GM19099 (cell line): ENCODE results near the gene ATF6.

ENCODE experiments used
- POLR2A ChIP-seq: IDR thresholded peaks from 3 replicates; pipeline ENCODE4 v1.6.1; 2011; ENCODE audit warnings: low read depth; ENCODE audit not compliant: insufficient read length; ENCODE audit errors: extremely low read depth

ATF6 gene

GRCh38 chr1:161766102-161766981 is at the start of gene ATF6:
Gene ATF6, plus strand, starts transcription at chr1:161766320. Its CDS starts 41 bp downstream, at chr1:161766361.
- peak; percentile 68 for TF ChIP-seq POLR2A

GRCh38 chr1:161718559-161719324 is 47.4 kb upstream of the ATF6 start:
- no peak for TF ChIP-seq POLR2A

DNA sequence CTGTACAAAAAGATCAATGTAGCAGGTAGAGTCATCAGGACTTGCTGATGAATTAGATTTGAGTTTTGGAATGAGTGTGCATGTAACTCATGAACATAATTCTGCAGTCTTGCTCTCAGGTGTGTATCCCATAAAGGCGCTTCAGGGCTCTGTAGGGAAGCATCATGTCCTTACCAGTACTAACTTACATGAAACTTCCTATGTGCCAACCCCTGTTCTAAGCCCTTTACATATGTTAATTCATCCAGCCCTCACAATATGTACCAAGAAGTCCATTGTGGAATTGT is 46.9 kb upstream of the ATF6 start:
- no peak for TF ChIP-seq POLR2A

DNA sequence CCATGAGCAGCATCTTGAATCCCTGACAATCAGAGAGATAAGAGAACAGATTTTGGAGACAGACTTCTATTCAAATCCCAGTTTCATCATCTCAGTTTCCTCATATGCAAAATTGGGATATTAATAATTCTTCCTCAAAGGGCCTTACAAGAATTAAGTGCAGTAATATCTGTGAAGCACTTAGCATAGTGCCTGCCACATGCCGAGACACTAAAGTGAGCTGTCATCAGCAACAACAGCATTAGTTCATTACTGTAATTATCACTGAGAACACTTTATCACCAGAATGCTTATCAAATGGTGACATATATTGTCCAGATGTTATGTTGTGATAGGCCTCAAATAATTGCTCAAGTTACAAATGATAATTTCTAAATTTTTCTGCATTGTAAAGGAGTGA is 45.7 kb upstream of the ATF6 start:
- no peak for TF ChIP-seq POLR2A

DNA sequence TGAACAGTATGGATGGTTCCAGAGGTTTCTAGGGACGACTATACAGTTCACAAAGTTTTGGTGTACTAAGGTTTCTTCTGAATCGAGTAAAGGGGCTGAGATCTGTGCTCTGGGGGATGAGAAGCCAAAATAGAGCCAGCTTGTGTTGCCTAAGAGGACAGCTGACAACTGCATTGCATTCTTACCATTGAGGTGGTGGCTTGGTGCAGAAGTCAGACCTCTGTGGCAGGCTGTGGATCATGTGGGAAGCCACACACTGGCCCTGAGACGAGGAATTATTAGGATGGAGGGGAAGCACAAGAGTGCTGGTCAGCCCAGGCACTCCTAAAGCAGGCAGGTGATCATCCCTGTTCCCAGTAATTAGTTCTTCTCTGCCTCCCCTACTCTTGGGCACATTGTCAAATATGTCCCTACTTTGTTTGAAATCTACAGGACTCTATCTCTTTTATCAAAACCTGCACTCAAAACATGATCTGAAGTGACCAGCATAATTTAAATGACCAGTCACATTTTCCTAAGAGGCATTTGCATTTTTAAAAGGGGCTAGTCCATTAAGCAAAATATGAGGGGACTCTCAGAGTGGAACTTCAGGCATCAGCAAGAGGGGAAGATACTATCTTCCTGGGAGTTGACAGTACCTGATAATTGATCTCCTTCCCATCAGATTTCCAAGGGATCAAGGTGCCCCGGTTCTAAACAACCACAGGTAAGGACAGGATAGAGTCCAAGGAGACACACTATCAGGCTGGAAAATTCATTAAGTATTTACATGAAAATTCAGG is 45.0 kb upstream of the ATF6 start, which contains the start of gene FCRLB:
Gene FCRLB (plus strand): TSS at position 589 of the 782 bp plus-strand sequence. CDS start 1,129 bp downstream, outside the sequence.
- TF ChIP-seq POLR2A, result no peak

DNA sequence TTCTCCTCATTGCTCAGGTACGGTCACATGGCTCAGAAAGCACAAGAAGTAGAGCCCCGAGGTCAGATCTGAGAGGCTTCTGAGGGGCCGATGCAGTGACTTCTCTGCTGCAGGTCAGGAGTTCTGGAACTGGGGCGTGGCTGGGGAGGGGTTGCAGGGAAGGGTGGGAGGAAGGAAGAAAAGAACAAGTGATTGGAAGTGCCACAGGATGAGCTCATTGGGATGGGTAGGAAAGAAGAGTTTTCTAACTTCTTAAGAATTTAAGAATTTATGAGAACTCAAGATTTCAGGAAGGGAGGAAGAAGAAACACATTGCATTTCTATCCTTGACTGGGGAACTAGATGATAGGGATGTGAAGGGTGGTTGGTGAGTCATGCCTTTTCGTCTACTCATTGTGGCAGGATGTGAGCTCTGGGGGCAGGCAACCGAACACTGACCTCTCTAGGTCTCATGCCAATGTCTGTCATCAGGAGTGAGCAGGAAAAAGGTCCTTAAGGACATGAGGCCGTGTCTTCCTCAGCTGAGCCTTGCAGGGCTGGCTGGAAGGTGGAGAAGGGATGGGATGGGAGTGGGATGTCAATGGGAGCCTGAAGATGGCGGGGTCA is 44.3 kb upstream of the ATF6 start:
- no peak for TF ChIP-seq POLR2A

DNA sequence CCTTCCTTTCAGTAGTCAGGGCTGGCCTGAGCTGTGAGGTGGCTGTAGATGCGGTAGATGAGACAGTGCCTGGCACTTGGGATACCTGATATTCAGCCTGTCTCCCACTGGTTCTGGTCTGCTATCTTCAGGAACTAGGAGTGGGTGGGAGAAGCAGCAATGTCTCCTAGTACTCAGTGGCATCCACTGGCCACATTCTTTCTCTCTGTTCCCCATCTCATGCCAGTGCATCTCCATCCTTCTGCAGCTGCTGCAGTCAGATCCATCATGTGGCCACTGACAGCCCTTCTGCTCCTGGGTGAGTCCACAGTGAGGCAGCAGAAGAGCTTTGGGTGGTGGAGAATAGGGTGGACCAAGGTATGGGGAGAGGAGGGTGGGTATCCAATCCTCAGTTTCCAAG is 43.7 kb upstream of the ATF6 start:
- TF ChIP-seq POLR2A, result no peak

GRCh38 chr1:161723459-161724141 is 42.5 kb upstream of the ATF6 start:
- TF ChIP-seq POLR2A, result no peak

- peak; percentile 47 for TF ChIP-seq POLR2A
These were observed 40.1 kb upstream of the ATF6 start for GRCh38 chr1:161725908-161726472.

DNA sequence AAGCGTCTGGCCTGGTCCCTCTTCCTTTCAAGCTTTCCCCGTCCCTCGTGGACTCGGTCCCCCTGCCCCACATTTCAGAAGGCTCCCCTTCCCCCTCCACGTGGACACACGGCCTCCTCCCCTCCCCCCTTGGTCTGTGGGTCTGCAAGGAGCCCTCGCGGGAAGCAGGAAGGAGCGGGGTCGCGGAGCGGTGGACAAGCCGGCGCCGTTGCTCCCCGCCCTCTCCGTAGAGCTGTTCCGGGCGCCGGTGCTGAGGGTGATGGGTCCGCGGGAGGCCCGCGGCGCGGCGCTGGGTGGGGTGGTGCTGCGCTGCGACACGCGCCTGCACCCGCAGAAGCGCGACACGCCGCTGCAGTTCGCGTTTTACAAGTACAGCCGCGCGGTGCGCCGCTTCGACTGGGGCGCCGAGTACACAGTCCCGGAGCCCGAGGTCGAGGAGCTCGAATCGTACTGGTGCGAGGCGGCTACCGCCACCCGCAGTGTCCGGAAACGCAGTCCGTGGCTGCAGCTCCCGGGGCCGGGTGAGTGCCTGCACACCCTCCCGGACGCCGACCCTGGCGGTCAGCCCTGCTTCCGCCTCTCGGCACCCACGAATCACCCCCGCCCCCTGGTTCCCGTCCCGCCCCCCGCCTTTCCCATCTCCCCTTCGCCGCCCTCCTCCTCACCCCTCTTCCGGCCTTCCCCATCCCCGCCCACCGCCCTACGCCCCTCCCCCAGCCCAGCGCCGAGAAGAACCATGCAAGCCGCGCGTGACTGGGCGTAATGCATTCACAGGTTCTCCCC is 39.5 kb upstream of the ATF6 start:
- TF ChIP-seq POLR2A, result peak; percentile 97

GRCh38 chr1:161727256-161727924 is 38.7 kb upstream of the ATF6 start:
- no peak for TF ChIP-seq POLR2A

DNA sequence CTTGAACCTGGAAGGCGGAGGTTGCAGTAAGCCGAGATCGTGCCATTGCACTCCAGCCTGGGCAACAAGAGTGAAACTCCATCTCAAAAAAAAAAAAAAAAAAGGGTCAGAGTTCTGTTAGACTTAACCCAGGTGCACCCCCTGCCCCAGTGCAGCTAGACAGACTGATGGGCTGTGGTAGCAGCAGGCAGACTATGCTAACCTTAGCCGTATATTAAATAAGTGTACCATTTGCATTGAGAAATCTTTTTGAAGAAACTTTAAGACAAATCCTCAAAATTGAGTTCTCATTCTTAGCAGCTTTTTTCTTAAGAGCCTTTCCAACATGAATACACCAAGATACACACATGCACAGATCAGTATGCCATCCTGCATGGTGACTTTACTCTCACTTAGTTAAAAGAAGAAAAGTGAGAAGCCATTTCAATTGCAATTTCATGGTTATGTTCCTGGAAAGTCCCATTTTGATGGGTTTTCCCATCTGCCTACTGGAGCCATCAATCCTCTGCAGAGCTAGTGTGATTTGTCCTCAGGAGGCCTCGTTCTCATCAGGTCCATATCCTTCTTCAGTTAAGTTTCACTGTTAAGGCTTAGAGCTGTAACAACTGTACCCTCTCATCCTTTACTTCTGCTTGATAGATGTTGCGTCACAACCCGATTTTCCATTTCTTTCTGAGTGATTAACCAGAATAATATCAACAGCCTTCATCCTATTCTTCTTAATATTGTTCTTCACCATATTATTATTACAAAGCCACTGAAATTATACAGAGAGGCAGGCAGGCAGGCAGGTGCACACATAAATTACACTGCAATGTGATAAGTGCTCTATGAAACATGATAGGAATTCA is 37.5 kb upstream of the ATF6 start:
- peak; percentile 19 for TF ChIP-seq POLR2A
